Fibroblast of skin of back (primary cell): ENCODE results near the gene FEV.
A peak's percentile ranks its signal among the peaks of the same experiment; 100 is the strongest.
"Not testable (repeated sequence)": the region's sequence is repeated elsewhere in the genome, so short reads cannot be mapped to it uniquely, and the experiment has no call there.

ENCODE experiments used
- DNase-seq: peaks from one replicate; pipeline ENCODE4 v3.0.0-alpha.2; 2013

FEV gene

DNA sequence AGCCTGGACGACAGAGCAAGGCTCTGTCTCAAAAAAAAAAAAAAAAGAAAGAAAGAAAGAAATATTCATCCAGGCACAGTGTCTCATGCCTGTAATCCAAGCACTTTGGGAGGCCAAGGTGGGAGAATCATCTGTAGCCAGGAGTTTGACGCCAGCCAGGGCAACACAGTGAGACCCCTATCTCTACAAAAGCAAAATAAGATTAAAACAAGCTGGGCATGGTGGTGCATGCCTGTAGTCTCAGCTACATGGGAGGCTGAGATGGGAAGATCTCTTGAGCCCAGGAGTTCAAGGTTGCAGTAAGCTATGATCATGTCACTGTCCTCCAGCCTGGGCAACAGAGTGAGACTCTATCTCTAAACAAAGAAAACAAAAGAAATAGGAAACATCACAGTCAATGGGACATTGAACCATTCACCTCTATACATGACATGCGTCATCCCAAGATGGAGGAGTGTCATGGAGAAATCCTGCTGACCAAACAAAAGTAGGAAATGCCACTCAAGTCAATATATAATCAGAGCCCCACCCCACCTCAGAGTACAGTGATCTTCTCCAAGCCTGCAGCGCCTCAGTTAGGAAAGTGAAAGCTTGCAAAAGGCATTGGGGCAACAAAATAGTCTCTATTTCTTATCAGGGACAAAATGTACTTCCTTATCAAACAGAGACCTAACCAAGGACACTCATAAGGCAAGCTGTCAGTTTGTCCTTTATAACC is 9.8 kb downstream of the FEV start:
- no peak for DNase-seq

- DNase-seq: no peak
These were observed 14.1 kb downstream of the FEV start for GRCh38 chr2:218970894-218971293.

DNA sequence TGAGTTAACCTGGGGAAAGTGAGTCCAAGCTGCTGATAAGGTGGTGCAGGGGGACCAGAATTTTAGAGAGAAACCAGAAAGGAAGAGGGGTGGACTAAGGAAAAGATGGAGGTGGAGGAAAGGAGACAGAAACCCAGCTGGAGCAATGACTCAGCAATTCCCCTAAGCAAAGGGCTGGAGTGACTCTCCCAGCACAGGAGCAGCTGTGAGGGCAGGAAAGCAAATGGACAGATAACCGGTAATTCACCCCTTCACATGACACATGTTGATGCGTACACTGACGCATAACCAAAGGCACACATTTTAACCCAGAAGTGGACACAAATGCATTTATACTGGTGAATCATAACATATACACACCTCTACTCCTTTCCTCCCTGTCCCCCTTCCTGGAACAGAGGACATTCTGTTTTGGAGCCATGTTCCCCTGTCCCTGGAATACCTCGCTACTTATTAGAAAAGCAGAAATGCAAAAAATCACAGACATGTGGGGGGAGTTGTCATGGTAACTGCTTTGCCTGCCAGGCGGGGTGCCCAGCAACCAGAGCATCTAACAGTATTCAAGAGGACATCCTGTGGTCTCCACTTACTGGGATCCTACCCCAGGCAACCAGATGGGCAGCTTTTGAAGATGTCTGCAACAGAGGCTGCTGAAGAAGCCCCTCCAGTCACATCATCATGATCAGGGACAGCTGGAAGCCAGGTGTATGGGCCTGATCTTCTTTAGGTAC is 20.8 kb downstream of the FEV start:
- peak; percentile 19 for DNase-seq

GRCh38 chr2:218963601-218964000 is 21.4 kb downstream of the FEV start:
- DNase-seq: no peak

DNA sequence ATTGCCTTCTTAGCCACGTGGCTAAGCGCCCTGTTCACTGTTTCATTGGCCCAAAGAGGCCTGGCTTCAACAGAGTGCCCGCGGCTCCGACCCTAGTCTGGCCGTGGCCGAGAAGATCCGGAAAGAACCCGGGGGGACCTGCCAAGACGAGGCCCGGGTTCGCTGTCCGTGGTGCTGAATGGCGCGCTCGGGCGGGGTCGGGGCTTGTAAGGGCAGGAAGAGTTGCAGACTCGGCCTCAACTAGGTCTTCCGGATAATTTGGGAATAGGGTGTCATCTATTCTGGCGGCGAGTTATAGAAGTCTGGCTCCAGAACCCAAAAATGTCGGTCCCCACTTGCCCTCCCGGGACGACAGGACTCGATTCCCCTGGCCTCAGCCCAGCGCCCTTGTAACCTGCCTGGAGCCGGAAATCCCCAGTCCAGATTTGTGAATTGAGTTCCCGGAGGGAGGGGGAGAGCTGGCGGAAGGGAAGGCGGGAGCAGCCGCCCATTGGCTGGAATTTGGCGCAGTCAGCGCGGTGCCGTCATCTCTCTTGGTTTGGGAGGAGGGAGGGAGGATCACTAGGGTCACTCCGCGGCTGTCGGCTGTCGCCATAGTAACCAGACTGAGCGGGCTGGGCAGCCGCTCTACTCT is 22.0 kb downstream of the FEV start:
- peak; percentile 44 for DNase-seq

DNA sequence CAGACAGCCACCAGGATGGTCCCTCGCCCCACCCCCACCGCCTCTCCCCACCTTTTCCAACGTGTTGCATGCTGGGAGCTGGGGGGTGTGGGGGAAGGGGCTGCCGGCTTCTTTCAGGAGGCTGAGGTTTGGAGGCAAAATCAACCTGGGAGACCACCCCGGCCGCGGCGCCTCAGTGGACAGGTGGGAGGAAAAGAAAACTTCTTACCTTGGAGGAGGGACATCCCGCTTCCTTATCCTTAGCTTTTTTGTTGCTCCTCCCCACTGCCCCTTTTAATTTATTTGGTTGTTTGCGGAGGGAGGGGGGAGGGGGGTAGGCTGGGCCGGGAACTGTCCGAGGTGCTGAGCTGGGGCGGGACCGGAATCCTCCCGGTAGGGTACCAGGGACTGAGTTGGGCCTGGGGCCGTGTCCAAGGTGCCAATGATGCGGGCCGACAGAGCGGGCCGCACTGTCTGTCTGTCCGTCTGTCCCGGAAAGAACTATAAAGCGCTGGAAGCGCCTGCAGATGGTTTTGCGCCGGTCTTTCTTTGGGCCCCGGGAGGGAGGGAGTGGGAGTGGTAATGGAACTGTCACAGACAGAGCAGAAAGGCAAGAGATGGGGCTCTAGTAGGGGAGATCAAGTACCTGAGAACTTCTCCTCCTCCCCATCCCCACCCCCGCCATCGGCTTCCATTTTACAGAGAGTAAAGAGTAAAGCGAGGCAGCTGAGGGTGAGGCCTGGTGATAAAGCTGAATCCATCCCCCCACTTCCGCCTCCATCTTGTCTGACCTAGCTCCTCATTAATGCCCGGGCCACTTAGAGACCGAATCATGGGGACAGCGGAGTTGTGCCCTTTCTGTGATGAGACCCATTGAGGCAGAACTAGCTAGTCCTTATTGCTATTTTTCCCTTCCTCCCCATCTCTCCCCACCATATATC is 23.1 kb downstream of the FEV start:
- DNase-seq: no peak

GRCh38 chr2:218961229-218961628 is 23.8 kb downstream of the FEV start:
- no peak for DNase-seq

DNA sequence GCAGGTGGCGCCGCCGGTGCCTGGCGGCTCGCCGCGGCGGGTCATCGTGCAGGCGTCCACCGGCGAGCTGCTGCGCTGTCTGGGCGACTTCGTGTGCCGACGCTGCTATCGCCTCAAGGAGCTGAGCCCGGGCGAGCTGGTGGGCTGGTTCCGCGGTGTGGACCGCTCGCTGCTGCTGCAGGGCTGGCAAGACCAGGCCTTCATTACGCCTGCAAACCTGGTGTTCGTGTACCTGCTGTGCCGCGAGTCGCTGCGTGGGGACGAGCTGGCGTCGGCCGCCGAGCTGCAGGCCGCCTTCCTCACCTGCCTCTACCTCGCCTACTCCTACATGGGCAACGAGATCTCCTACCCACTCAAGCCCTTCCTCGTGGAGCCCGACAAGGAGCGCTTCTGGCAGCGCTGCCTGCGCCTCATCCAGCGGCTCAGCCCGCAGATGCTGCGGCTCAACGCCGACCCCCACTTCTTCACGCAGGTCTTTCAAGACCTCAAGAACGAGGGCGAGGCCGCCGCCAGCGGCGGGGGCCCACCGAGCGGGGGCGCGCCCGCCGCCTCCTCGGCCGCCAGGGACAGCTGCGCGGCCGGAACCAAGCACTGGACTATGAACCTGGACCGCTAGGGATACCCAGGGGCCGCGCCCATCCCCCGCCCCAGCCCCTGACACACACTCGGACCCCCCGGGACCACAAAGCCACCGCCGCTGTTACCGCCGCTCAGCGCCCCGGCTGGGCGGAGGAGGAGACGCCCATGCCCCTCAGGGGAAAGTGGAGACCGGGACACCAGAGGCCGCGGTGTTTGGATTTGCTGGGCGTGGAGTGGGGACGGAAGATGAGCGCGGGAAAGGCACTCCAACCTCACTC is 24.4 kb downstream of the FEV start:
- DNase-seq: no peak

- no peak for DNase-seq
These were observed 25.1 kb downstream of the FEV start for GRCh38 chr2:218959761-218960308.

DNA sequence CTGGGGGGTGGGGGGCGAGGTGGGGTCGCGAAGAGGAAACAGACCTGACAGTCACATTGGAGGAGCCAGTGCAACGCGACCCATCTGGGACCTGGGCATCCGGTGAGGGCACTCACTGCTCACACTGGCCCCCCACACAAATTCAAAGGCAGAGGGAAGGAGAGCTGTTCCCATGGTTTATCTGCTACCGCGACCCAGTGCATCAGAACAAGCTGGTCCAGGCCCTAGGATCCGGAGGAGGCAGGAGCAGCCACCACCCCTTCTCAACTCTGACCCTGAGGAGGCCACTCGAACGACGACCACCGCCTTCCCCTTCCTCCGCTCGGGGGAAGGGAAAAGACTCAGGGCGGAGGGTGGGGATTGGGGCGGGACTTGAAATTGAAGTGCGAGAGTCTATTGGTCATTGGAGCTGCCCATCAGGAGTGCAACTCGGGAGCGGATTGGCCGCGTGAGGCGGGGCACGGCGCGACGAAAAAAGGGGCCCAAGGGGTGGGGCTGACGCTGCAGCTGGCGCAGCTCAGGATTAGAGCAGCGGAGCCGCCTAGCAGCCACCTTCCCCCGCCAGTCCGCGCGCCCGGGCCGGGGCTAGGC is 25.7 kb downstream of the FEV start, which contains the start of gene CDK5R2:
Gene CDK5R2 (plus strand): TSS at position 526 of the 591 bp plus-strand sequence. CDS start 155 bp downstream, outside the sequence.
- DNase-seq: peak; percentile 70

GRCh38 chr2:218958276-218958675 is 26.7 kb downstream of the FEV start:
- no peak for DNase-seq

DNA sequence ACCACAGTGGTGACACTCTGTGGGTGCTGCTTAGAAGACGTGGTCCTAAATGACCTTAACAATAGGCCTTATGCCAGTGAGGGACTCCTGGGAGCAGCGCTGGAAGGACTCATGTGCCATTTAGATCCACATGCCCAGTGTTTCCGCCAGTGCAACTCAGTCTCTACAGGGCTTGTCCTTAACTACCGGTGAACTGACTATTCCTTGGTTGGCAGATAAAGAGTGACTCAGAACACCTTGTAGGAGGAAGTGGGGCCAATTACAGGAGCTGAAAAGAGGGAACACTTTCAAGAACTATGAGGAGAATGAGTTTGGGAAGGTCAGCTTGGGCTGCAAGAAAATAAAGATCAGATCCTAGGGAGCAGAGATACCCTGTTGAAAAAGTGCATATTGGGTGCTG is 27.3 kb downstream of the FEV start:
- no peak for DNase-seq

GRCh38 chr2:218956039-218956438 is 28.9 kb downstream of the FEV start:
- no peak for DNase-seq

DNA sequence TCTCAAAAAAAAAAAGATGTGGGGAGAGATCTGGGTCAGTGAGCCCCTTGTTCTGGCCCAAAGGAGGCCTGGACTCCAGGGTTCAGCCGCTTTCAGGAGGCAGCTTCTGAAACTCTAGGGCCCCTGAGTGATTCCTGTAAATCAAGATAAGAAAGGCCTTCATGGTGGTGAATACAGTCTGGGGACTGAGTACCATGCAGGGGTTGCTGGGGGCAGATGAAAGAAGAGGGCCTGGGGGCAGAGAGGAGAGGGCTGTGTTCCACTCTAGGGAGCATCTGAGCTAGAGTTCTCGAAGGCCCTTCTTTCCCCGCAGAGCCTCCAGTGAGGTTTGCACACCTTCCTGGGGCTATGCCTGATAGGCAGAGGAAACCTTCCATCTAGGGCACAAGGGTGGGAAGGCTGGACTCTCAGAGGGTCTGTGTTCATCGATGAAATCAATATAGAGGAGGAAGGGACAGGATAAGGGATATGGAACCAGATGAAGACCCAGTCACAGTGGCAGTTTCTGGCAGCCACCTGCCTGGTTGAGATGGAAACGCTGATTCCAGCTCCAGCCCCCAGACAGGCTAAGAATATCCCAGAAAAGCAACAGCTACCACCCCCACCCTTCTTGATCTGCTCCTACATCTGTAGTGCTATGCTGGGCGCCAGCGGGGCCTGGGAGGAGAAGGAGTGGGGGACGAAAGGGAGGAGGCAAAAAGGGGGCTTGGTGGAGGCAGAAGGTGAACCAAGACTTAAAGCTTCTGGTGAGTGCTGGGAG is 30.3 kb downstream of the FEV start:
- no peak for DNase-seq

- DNase-seq: no peak
These were observed 31.5 kb downstream of the FEV start for GRCh38 chr2:218953366-218953954.

- no peak for DNase-seq
These were observed 32.8 kb downstream of the FEV start for GRCh38 chr2:218952160-218952559.

- DNase-seq: no peak
These were observed 38.4 kb downstream of the FEV start for GRCh38 chr2:218946621-218947020.

- DNase-seq: no peak
These were observed 40.1 kb downstream of the FEV start for GRCh38 chr2:218944759-218945404.

DNA sequence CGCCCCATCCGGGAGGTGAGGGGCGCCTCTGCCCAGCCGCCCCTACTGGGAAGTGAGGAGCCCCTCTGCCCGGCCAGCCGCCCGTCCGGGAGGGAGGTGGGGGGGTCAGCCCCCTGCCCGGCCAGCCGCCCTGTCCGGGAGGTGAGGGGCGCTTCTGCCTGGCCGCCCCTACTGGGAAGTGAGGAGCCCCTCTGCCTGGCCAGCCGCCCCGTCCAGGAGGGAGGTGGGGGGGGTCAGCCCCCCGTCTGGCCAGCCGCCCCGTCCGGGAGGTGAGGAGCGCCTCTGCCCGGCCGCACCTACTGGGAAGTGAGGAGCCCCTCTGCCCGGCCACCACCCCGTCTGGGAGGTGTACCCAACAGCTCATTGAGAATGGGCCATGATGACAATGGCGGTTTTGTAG is 53.2 kb downstream of the FEV start:
- not testable (repeated sequence) for DNase-seq
